HFFc6 (cell line): ENCODE results near the gene NOSTRIN. TPM values are rescaled to one million over a fixed set of nuclear protein-coding genes. Genes with fewer than 3 reads are reported as not detected.

Experiments
- DNase-seq: peaks from one replicate; pipeline ENCODE4 v3.0.0-alpha.2; 2018
- H3K27ac Mint-ChIP-seq: 2 replicates; pipeline ENCODE4 v1.8.0; 2020; ENCODE audit warnings: mild to moderate bottlenecking, mixed read lengths
- H3K27me3 Mint-ChIP-seq: 2 replicates; pipeline ENCODE4 v1.8.0; 2021; ENCODE audit warnings: mild to moderate bottlenecking, moderate library complexity, mixed read lengths; ENCODE audit not compliant: insufficient read depth
- H3K36me3 Mint-ChIP-seq: 2 replicates; pipeline ENCODE4 v1.8.0; 2021; ENCODE audit warnings: low read depth, mixed read lengths
- H3K4me1 Mint-ChIP-seq: 2 replicates; pipeline ENCODE4 v1.8.0; 2020; ENCODE audit warnings: low read depth, mixed read lengths
- H3K4me3 Mint-ChIP-seq: 2 replicates; pipeline ENCODE4 v1.8.0; 2020; ENCODE audit warnings: mild to moderate bottlenecking, moderate library complexity, mixed read lengths
- H3K9me3 Mint-ChIP-seq: 2 replicates; pipeline ENCODE4 v1.8.0; 2020; ENCODE audit warnings: mild to moderate bottlenecking, mixed read lengths
- long read RNA-seq: library from polyadenylated mRNA; unstranded; transcript quantifications from one replicate; pipeline ENCODE4 v2.0.0, GENCODE V29; 2019
- total RNA-seq, 6 experiments: library from RNA; stranded (reverse); fragmentation: NEBNext Ultra II Directional; extraction: Animal tissue kit (Norgen Biotek cat#: 25700); gene quantifications; 2 replicates in 1 of 6; 3 replicates in 5 of 6; pipeline ENCODE4 v1.2.3, GENCODE V29; 2021
- TF ChIP-seq, protein P1 (sequence below): fragments of 200-600 bp; sonication (generic); IDR thresholded peaks from 2 replicates; pipeline ENCODE4 v1.5.0; 2021; ENCODE audit warnings: antibody characterized with exemption, mild to moderate bottlenecking

The NOSTRIN gene
- not detected for total RNA-seq
- long read RNA-seq, result 0 reads

DNA sequence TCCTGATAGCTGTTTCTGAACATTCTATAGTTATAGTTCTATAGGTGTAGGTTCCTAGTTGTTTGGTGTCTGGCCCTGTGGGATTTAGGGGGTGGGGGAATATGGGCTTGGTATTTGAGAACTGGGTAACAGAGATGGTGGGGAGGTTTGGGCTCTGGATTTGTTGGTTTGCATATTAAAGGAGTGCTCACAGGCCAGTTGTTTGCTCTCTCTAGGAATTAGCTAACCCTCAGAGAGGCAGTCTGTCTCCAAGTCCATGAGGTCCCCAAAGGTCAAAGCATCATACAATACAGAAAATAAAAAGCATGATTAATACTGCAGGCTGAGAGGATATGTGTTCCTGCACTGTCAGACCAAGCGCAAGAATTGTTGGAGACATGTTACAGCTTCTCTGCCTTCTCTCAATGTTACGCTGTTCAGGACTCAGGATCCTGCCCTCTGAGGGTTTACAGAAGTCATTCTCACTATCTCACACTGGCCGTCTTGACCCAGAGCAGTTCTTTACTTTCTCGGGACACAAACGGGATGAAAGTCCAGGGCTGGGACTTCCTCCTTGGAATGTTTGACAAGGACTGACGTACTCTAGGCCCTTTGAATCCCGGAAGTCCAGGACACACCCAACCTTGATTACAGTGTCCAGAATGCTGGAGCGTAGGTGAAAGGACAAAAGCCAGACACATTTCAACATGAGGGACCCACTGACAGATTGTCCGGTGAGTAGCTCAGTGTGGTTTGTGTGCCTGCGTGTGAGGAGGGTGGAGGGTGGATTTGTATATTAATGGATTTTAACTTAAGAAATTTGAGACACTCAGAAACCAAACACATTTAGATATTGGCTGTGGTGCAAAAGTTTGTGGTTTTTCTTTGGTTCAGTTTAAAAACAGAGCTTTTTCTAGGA is at the start of gene NOSTRIN:
NOSTRIN (plus strand) TSS at position 677 of the 898 bp plus-strand sequence; CDS start at position 687, 10 bp downstream.
- Mint-ChIP-seq H3K27ac (no peak within 1 kb of the TSS), H3K9me3 (no peaks in the 10 kb centered on the region), H3K27me3 (peaks cover 13% of the 10 kb centered on the region), H3K36me3 (no peaks in the 10 kb centered on the region), H3K4me1 (no peaks in the 10 kb centered on the region), H3K4me3 (no peak within 1 kb of the TSS)
- TF ChIP-seq, protein P1, sequence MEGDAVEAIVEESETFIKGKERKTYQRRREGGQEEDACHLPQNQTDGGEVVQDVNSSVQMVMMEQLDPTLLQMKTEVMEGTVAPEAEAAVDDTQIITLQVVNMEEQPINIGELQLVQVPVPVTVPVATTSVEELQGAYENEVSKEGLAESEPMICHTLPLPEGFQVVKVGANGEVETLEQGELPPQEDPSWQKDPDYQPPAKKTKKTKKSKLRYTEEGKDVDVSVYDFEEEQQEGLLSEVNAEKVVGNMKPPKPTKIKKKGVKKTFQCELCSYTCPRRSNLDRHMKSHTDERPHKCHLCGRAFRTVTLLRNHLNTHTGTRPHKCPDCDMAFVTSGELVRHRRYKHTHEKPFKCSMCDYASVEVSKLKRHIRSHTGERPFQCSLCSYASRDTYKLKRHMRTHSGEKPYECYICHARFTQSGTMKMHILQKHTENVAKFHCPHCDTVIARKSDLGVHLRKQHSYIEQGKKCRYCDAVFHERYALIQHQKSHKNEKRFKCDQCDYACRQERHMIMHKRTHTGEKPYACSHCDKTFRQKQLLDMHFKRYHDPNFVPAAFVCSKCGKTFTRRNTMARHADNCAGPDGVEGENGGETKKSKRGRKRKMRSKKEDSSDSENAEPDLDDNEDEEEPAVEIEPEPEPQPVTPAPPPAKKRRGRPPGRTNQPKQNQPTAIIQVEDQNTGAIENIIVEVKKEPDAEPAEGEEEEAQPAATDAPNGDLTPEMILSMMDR, result no peak
- no peak for DNase-seq

DNA sequence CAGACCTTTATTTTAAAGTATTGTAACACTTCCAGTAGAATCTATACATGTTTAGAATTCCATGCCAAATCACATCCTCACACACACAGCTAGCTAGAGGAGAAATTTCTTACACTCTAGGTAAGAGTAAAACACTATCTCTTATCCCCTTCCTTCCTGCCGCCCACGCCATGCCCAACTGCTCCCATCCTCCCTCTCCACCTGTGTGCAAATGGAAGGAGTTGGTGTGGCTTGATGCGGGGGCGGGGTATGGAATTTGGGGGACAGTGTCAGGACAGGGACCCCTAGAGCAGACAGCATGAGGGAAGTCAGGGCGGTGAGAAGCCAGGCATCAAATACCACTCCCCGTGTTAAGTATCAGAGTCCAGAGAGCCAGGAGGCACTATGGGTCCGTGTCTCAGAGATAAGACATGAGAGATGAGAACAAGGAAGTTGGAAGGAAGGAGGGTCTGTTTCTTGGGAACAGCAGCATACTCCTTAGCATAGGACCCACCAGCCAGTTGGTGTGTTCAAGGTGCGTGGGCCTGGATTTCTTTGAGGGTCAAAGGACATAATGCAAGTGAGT is 48.6 kb upstream of the NOSTRIN start:
- TF ChIP-seq, protein P1, result no peak
- no peaks in the 10 kb centered on the region for H3K9me3 Mint-ChIP-seq
- no peak for DNase-seq
- H3K4me1 Mint-ChIP-seq, result peaks cover 6% of the 10 kb centered on the region; the same call in 1 of the 2 replicates
- no peak overlapping the region for H3K27ac Mint-ChIP-seq
- no peaks in the 10 kb centered on the region for H3K36me3 Mint-ChIP-seq
- H3K4me3 Mint-ChIP-seq, result no peak overlapping the region
- peaks cover 2% of the 10 kb centered on the region for H3K27me3 Mint-ChIP-seq

DNA sequence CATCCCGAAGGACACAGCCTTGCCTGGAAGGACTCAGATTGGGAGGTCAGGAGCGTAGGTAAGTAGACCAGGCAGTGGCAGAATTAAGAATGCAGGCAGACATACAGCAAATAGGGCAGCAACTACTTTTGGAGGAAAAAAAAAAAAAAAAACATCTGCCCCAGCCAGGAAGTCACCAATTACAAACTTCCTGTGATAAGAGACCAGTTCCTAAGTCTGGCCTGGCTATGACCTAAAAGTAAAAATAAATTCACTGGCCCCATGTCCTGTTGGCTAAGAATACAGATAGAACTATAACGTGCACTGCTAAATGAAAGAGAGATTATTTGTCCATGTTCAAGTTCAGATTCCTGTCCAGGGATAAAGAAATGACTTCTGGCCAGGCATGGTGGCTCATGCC is 45.2 kb upstream of the NOSTRIN start:
- TF ChIP-seq, protein P1, result no peak
- no peak for DNase-seq
- Mint-ChIP-seq H3K9me3 (no peaks in the 10 kb centered on the region), H3K4me1 (peaks cover 6% of the 10 kb centered on the region; the same call in 1 of the 2 replicates), H3K36me3 (no peaks in the 10 kb centered on the region), H3K27ac (no peak overlapping the region), H3K4me3 (no peak overlapping the region), H3K27me3 (no peaks in the 10 kb centered on the region)

GRCh38 chr2:168758970-168759820 is 43.2 kb upstream of the NOSTRIN start:
- TF ChIP-seq, protein P1, result peak; percentile 81
- DNase-seq, result peak; percentile 53
- Mint-ChIP-seq H3K27ac (no peak overlapping the region), H3K9me3 (no peaks in the 10 kb centered on the region), H3K4me1 (peaks cover 6% of the 10 kb centered on the region; the same call in 1 of the 2 replicates), H3K4me3 (no peak overlapping the region), H3K36me3 (no peaks in the 10 kb centered on the region), H3K27me3 (no peaks in the 10 kb centered on the region)

DNA sequence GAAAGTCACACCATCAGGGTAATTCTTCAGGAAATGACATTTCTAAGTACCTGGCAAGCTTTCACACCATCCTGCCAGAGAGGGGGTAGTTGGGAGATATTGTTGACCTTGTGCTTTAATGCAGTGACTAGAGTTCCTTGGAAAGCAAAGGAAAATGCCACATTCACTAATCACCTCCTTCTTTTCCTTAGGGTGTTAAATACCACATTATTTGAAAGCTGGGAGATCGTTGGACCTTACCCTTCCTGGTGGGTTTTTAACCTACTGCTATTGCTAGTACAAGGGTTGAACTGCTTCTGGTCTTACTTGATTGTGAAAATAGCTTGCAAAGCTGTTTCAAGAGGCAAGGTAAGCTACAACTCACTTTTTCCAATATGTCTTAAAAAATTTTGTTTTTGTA is 37.0 kb upstream of the NOSTRIN start:
- no peak for DNase-seq
- no peak overlapping the region for H3K27ac Mint-ChIP-seq
- no peaks in the 10 kb centered on the region for H3K27me3 Mint-ChIP-seq
- H3K4me3 Mint-ChIP-seq, result no peak overlapping the region
- peaks cover 19% of the 10 kb centered on the region for H3K4me1 Mint-ChIP-seq
- TF ChIP-seq, protein P1, result no peak
- peaks cover 5% of the 10 kb centered on the region; the same call in 1 of the 2 replicates for H3K36me3 Mint-ChIP-seq
- no peaks in the 10 kb centered on the region for H3K9me3 Mint-ChIP-seq
